SK-N-SH (cell line): Measurements from ENCODE around the gene CPN1. TPM values are rescaled to one million over a fixed set of nuclear protein-coding genes. Genes with fewer than 3 reads are reported as not detected.
A peak's percentile ranks its signal among the peaks of the same experiment; 100 is the strongest.

Experiments
- CTCF ChIA-PET: fragments of 300-600, 350-600 bp; formaldehyde crosslinking; extraction: SDS; loops from one replicate; lab custom pipeline; 2021; lab: Yijun Ruan, JAX
- POLR2A ChIA-PET: fragments of 350-600 bp; sonication (Branson Sonifier 250); formaldehyde crosslinking; extraction: SDS; loops from one replicate; lab custom pipeline; 2020; ENCODE audit warnings: antibody characterized with exemption, inconsistent platforms; lab: Yijun Ruan, JAX
- DNase-seq: peaks from one replicate; pipeline ENCODE4 v3.0.0; 2012
- H2AFZ ChIP-seq: fragments of 200-600 bp; sonication (generic); 2 replicates; pipeline ENCODE4 v1.8.1; 2016; ENCODE audit warnings: antibody characterized with exemption, mild to moderate bottlenecking, low read depth
- H3F3A ChIP-seq: fragments of 200-600 bp; sonication (generic); replicated peaks from 2 replicates; pipeline ENCODE3; 2016; ENCODE audit warnings: antibody characterized with exemption, mild to moderate bottlenecking; ENCODE audit not compliant: insufficient read depth
- H3K27ac ChIP-seq, 2 experiments: fragments of 200-500 bp in 1 of 2; fragments of 200-600 bp in 1 of 2; sonication (Bioruptor generic) in 1 of 2; sonication (generic), shearing (Covaris generic) in 1 of 2; 2 replicates each; pipeline versions ENCODE4 v1.5.1 to v1.6.1; 2014 to 2016; ENCODE audit warnings: low read depth in 2 of 2, inconsistent platforms in 1 of 2, low read length in 1 of 2, mild to moderate bottlenecking in 1 of 2, mixed read lengths in 1 of 2
- H3K27me3 ChIP-seq: fragments of 200-600 bp; sonication (generic), shearing (Covaris generic); 2 replicates; pipeline ENCODE4 v1.6.1; 2016; ENCODE audit warnings: mixed run types; ENCODE audit not compliant: insufficient read depth
- H3K36me3 ChIP-seq, 2 experiments: fragments of 200-500 bp in 1 of 2; fragments of 200-600 bp in 1 of 2; sonication (Bioruptor generic) in 1 of 2; sonication (generic) in 1 of 2; replicated peaks in 1 of 2; 2 replicates each; pipeline versions ENCODE3 to v1.5.1; 2014 to 2016; ENCODE audit warnings: low read length in 1 of 2, mild to moderate bottlenecking in 1 of 2; ENCODE audit not compliant: insufficient read depth in 2 of 2, control insufficient read depth in 1 of 2
- H3K4me1 ChIP-seq, 2 experiments: fragments of 200-500 bp in 1 of 2; fragments of 200-600 bp in 1 of 2; sonication (Bioruptor generic) in 1 of 2; sonication (generic), shearing (Covaris generic) in 1 of 2; 2 replicates each; pipeline versions ENCODE4 v1.5.1 to v1.6.1; 2014 to 2016; ENCODE audit warnings: low read depth in 1 of 2, low read length in 1 of 2, mixed run types in 1 of 2; ENCODE audit not compliant: insufficient read depth in 2 of 2, control insufficient read depth in 1 of 2
- H3K4me2 ChIP-seq: fragments of 200-600 bp; sonication (generic), shearing (Covaris generic); 2 replicates; pipeline ENCODE4 v1.6.1; 2017; ENCODE audit warnings: mixed run types
- H3K4me3 ChIP-seq, 2 experiments: fragments of 200-500 bp in 1 of 2; fragments of 200-600 bp in 1 of 2; sonication (Bioruptor generic) in 1 of 2; sonication (generic), shearing (Covaris generic) in 1 of 2; 2 replicates each; pipeline versions ENCODE4 v1.5.1 to v1.8.1; 2014 to 2016; ENCODE audit warnings: low read depth in 2 of 2, inconsistent platforms in 1 of 2, low read length in 1 of 2, mild to moderate bottlenecking in 1 of 2, mixed read lengths in 1 of 2, moderate library complexity in 1 of 2
- H3K79me2 ChIP-seq: fragments of 200-600 bp; sonication (generic); 2 replicates; pipeline ENCODE4 v1.8.1; 2017; ENCODE audit warnings: mild to moderate bottlenecking; ENCODE audit not compliant: insufficient read depth
- H3K9ac ChIP-seq: fragments of 200-600 bp; sonication (generic); 2 replicates; pipeline ENCODE4 v1.6.1; 2017; ENCODE audit warnings: mixed run types
- H3K9me2 ChIP-seq: fragments of 200-600 bp; sonication (generic); 2 replicates; pipeline ENCODE4 v1.6.1; 2017; ENCODE audit warnings: mixed run types
- H3K9me3 ChIP-seq: fragments of 200-600 bp; sonication (generic); 2 replicates; pipeline ENCODE4 v1.6.1; 2017; ENCODE audit warnings: mixed run types, mild to moderate bottlenecking, moderate library complexity
- H4K20me1 ChIP-seq: fragments of 200-600 bp; sonication (generic); 2 replicates; pipeline ENCODE4 v1.6.1; 2017; ENCODE audit warnings: mild to moderate bottlenecking, mixed run types; ENCODE audit not compliant: insufficient read depth
- CHD2 ChIP-seq: fragments of 150-350 bp; IDR thresholded peaks from 2 replicates; pipeline ENCODE4 v1.6.1; 2018; ENCODE audit warnings: low read length; ENCODE audit not compliant: partially characterized antibody
- CTCF ChIP-seq: fragments of 200-600 bp; sonication (generic); IDR thresholded peaks from 2 replicates; pipeline ENCODE4 v1.6.1; 2017; ENCODE audit warnings: antibody characterized with exemption, mild to moderate bottlenecking, moderate library complexity
- FOSL2 ChIP-seq: IDR thresholded peaks from 2 replicates; pipeline ENCODE4 v1.4.0; 2012; ENCODE audit warnings: low read depth, mild to moderate bottlenecking, moderate library complexity, borderline replicate concordance
- FOXJ3 ChIP-seq: sonication (generic); formaldehyde crosslinking; IDR thresholded peaks from 2 replicates; pipeline ENCODE4 v1.5.1; 2020; ENCODE audit warnings: mild to moderate bottlenecking, missing genetic modification reagents
- GATA2 ChIP-seq: sonication (generic); formaldehyde crosslinking; IDR thresholded peaks from 2 replicates; pipeline ENCODE4 v1.5.0; 2020; ENCODE audit warnings: mild to moderate bottlenecking, missing genetic modification reagents
- IRF3 ChIP-seq: fragments of 150-350 bp; IDR thresholded peaks from 2 replicates; pipeline ENCODE4 v1.6.1; 2016; ENCODE audit warnings: mild to moderate bottlenecking, low read depth, low read length
- JUND ChIP-seq: IDR thresholded peaks from 2 replicates; pipeline ENCODE4 v1.4.0; 2012
- MEF2A ChIP-seq: IDR thresholded peaks from 2 replicates; pipeline ENCODE4 v1.4.0; 2012; ENCODE audit warnings: low read depth, borderline replicate concordance
- NFIC ChIP-seq: IDR thresholded peaks from 2 replicates; pipeline ENCODE4 v1.4.0; 2012; ENCODE audit warnings: borderline replicate concordance
- NRF1 ChIP-seq: IDR thresholded peaks from 2 replicates; pipeline ENCODE4 v1.6.1; 2012; ENCODE audit warnings: low read depth, mild to moderate bottlenecking, low read length
- PBX3 ChIP-seq: IDR thresholded peaks from 2 replicates; pipeline ENCODE4; 2012
- POLR2AphosphoS5 ChIP-seq: IDR thresholded peaks from 2 replicates; pipeline ENCODE4 v1.6.1; 2012; ENCODE audit warnings: low read depth, low read length
- RAD21 ChIP-seq: IDR thresholded peaks from 2 replicates; pipeline ENCODE4 v1.6.1; 2012; ENCODE audit warnings: mild to moderate bottlenecking, low read length
- SIN3A ChIP-seq: IDR thresholded peaks from 2 replicates; pipeline ENCODE4 v1.6.1; 2012; ENCODE audit warnings: low read depth, mild to moderate bottlenecking, low read length, moderate library complexity, borderline replicate concordance
- SMC3 ChIP-seq: IDR thresholded peaks from 2 replicates; pipeline ENCODE4 v1.6.1; 2012; ENCODE audit warnings: low read depth, low read length, improper control_type of control experiment
- TAF1 ChIP-seq: IDR thresholded peaks from 2 replicates; pipeline ENCODE4 v1.6.1; 2012; ENCODE audit warnings: low read depth, mild to moderate bottlenecking, low read length, moderate library complexity, borderline replicate concordance
- TCF12 ChIP-seq: IDR thresholded peaks from 2 replicates; pipeline ENCODE4 v1.4.0; 2012
- USF1 ChIP-seq: IDR thresholded peaks from 2 replicates; pipeline ENCODE4 v1.4.0; 2012; ENCODE audit warnings: low read depth, borderline replicate concordance
- USF2 ChIP-seq: fragments of 150-350 bp; IDR thresholded peaks from 2 replicates; pipeline ENCODE4 v1.6.1; 2017; ENCODE audit warnings: antibody characterized with exemption, low read length, low read depth, borderline replicate concordance
- YY1 ChIP-seq: IDR thresholded peaks from 2 replicates; pipeline ENCODE4 v1.4.0; 2012; ENCODE audit warnings: low read depth, mild to moderate bottlenecking
- WGBS: methylation state at CpG from one replicate; pipeline ENCODE4 v1.1.6; 2017; ENCODE audit warnings: low lambda C conversion rate; 5-methylcytosine and 5-hydroxymethylcytosine counted together
- polyA plus RNA-seq, 3 experiments: library from polyadenylated mRNA; depleted of rRNA; stranded (reverse); fragments of >200 nt; gene quantifications; 2 replicates each; pipeline ENCODE4 v1.2.3, GENCODE V29; 2012
- TF ChIP-seq, protein P1 (sequence below): IDR thresholded peaks from 2 replicates; pipeline ENCODE4 v1.4.0; 2012; ENCODE audit warnings: low read depth
- TF ChIP-seq, protein P2 (sequence below): IDR thresholded peaks from 2 replicates; pipeline ENCODE4 v1.4.0; 2012; ENCODE audit warnings: low read depth, borderline replicate concordance

CPN1 gene
- polyA plus RNA-seq, 1 of the 3 experiments (the other 2 are of a cell fraction), result not detected

DNA sequence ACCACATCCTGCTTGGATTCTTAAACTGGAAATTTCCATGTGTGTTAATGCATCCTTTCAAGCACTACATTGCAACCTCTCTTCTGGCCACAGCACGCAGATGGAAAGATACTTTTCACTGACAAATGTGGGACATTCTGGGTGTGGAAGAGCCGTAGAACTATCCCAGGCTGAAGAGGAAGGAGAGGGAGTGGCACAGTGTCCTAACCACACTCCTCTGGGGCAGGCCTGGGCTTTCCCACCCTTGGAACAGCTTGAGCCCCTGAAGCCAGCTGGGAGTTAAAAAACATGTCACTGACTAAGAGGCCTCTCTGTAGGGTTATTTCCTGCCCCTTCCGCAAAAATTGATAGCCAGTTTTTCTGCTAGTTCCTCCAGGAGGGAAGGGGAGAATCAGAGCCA, 37.9 kb downstream of the CPN1 start (continued):
- TF ChIP-seq PBX3 (no peak), CHD2 (no peak), NRF1 (no peak)

DNA sequence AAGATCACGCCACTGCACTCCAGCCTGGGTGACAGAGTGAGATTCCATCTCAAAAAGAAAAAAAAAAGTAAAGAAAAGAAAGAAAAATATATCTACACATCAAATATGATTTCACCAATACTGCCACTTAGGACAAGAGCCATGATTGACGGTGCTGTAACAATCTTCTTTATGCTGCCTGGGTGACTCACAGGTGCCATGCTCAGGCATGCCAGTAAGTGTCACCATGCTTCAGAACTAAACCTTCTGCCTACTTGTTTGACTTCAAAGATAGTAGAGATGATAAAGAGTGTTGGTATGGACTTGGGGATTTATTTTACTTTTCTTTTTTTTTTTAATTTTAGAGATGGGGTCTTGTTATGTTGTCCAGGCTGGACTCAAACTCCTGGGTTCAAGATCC, 38.3 kb downstream of the CPN1 start:
- no peak for DNase-seq
- H3F3A ChIP-seq, result peaks cover 6% of the 10 kb centered on the region
- no peak overlapping the region for H3K4me3 ChIP-seq
- 55% methylated on average over 2 of the region's 2 CpGs for WGBS
- no peaks in the 10 kb centered on the region for H3K79me2 ChIP-seq
- H3K27ac ChIP-seq, result peak overlapping the region in 1 of 2 experiments; percentile 64; a peak in 2 of 4 replicates
- H3K36me3 ChIP-seq, result no peaks in the 10 kb centered on the region
- H3K4me2 ChIP-seq, result no peak overlapping the region
- H4K20me1 ChIP-seq, result no peaks in the 10 kb centered on the region
- H3K27me3 ChIP-seq, result no peaks in the 10 kb centered on the region
- H3K9me3 ChIP-seq, result no peaks in the 10 kb centered on the region
- H3K9ac ChIP-seq, result no peak overlapping the region
- ChIA-PET CTCF (interaction anchor here (3.9 to 5.5 kb wide), 2 partner anchors 34 to 197 kb away, joined by 21 to 53 read pairs; partner anchors contain the start of gene DNMBP), POLR2A (no interaction called here)
- peak overlapping the region; percentile 56; the same call in 1 of the 2 replicates for H2AFZ ChIP-seq
- H3K9me2 ChIP-seq, result no peaks in the 10 kb centered on the region
- H3K4me1 ChIP-seq, result peaks cover 0 to 12% of the 10 kb centered on the region in 2 experiments; a peak in 2 of 4 replicates
- TF ChIP-seq FOXJ3 (CRISPR knock-in tag) (no peak), NRF1 (no peak), RAD21 (no peak), PBX3 (peak; percentile 68), TCF12 (0 out of 2 replicates have a peak, but pooled peaks have one; percentile 36), YY1 (no peak), SMC3 (no peak), NFIC (no peak), MEF2A (no peak), CHD2 (no peak), IRF3 (no peak), JUND (peak; percentile 34), USF1 (no peak), FOSL2 (peak; percentile 20; the same call in 1 of the 2 replicates), USF2 (no peak), POLR2AphosphoS5 (no peak), CTCF (no peak), TAF1 (no peak), SIN3A (no peak), GATA2 (no peak)
- TF ChIP-seq, protein P1, sequence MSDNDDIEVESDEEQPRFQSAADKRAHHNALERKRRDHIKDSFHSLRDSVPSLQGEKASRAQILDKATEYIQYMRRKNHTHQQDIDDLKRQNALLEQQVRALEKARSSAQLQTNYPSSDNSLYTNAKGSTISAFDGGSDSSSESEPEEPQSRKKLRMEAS, result peak; percentile 22; the same call in 1 of the 2 replicates
- TF ChIP-seq, protein P2, sequence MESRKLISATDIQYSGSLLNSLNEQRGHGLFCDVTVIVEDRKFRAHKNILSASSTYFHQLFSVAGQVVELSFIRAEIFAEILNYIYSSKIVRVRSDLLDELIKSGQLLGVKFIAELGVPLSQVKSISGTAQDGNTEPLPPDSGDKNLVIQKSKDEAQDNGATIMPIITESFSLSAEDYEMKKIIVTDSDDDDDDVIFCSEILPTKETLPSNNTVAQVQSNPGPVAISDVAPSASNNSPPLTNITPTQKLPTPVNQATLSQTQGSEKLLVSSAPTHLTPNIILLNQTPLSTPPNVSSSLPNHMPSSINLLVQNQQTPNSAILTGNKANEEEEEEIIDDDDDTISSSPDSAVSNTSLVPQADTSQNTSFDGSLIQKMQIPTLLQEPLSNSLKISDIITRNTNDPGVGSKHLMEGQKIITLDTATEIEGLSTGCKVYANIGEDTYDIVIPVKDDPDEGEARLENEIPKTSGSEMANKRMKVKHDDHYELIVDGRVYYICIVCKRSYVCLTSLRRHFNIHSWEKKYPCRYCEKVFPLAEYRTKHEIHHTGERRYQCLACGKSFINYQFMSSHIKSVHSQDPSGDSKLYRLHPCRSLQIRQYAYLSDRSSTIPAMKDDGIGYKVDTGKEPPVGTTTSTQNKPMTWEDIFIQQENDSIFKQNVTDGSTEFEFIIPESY, result no peak
